Neural cell (in vitro differentiated cells): ENCODE measurements around the gene THBS2. TPM values are rescaled to one million over a fixed set of nuclear protein-coding genes. Genes with fewer than 3 reads are reported as not detected.

Experiments used
- H2AFZ ChIP-seq: fragments of 200-600, 300-800 bp; sonication (generic), shearing (Covaris generic); 2 replicates; pipeline ENCODE4 v1.6.0; 2014; ENCODE audit warnings: low read depth, mild to moderate bottlenecking, antibody characterized with exemption, low read length, moderate library complexity
- H3F3A ChIP-seq: fragments of 200-600 bp; shearing (Covaris generic); 2 replicates; pipeline ENCODE4 v1.6.1; 2016; ENCODE audit warnings: mild to moderate bottlenecking, moderate library complexity, mixed read lengths, antibody characterized with exemption, low read length; ENCODE audit not compliant: insufficient read depth, poor library complexity, severe bottlenecking
- H3K27ac ChIP-seq: fragments of 200-600, 300-800 bp; sonication (generic), shearing (Covaris generic); 2 replicates; pipeline ENCODE4 v1.5.1; 2014; ENCODE audit warnings: mild to moderate bottlenecking, low read length, moderate library complexity
- H3K27me3 ChIP-seq: fragments of 300-800, 200-600 bp; sonication (generic), shearing (Covaris generic); 2 replicates; pipeline ENCODE4 v1.6.0; 2014; ENCODE audit warnings: mild to moderate bottlenecking, low read depth, low read length, moderate library complexity; ENCODE audit not compliant: insufficient read depth
- H3K36me3 ChIP-seq: fragments of 300-800, 200-600 bp; sonication (generic), shearing (Covaris generic); 2 replicates; pipeline ENCODE4 v1.5.1; 2014; ENCODE audit warnings: mild to moderate bottlenecking, antibody characterized with exemption, low read length, moderate library complexity; ENCODE audit not compliant: insufficient read depth
- H3K4me2 ChIP-seq: fragments of 300-800, 200-600 bp; sonication (generic), shearing (Covaris generic); 2 replicates; pipeline ENCODE4 v1.6.0; 2014; ENCODE audit warnings: mild to moderate bottlenecking, low read length
- H3K4me3 ChIP-seq: fragments of 300-800, 200-600 bp; sonication (generic), shearing (Covaris generic); 2 replicates; pipeline ENCODE4 v1.5.1; 2014; ENCODE audit warnings: mild to moderate bottlenecking, low read length, moderate library complexity
- H3K79me2 ChIP-seq: fragments of 200-600 bp; shearing (Covaris generic); replicated peaks from 2 replicates; pipeline ENCODE4 v1.6.0; 2014; ENCODE audit warnings: mild to moderate bottlenecking, low read length, moderate library complexity; ENCODE audit not compliant: insufficient read depth
- H3K9ac ChIP-seq: fragments of 300-800, 200-600 bp; sonication (generic), shearing (Covaris generic); 2 replicates; pipeline ENCODE4 v1.6.1; 2016; ENCODE audit warnings: mild to moderate bottlenecking, low read length, mixed read lengths
- H3K9me2 ChIP-seq: fragments of 200-600 bp; shearing (Covaris generic); 2 replicates; pipeline ENCODE4 v1.6.1; 2016; ENCODE audit warnings: mild to moderate bottlenecking, low read length, mixed read lengths; ENCODE audit not compliant: insufficient read depth
- H3K9me3 ChIP-seq: fragments of 200-600, 300-800 bp; sonication (generic), shearing (Covaris generic); 2 replicates; pipeline ENCODE4 v1.6.1; 2016; ENCODE audit warnings: mild to moderate bottlenecking, mixed run types, low read length, moderate library complexity, mixed read lengths
- H4K20me1 ChIP-seq: fragments of 200-600 bp; shearing (Covaris generic); 2 replicates; pipeline ENCODE4 v1.6.1; 2016; ENCODE audit warnings: mild to moderate bottlenecking, mixed run types; ENCODE audit not compliant: insufficient read depth
- EP300 ChIP-seq: fragments of 450-650 bp; conservative IDR thresholded peaks from 2 replicates; pipeline ENCODE4 v1.6.1; 2014; ENCODE audit warnings: antibody characterized with exemption, mild to moderate bottlenecking, moderate library complexity; ENCODE audit not compliant: poor library complexity, severe bottlenecking
- EZH2 ChIP-seq: fragments of 200-600, 300-800 bp; shearing (Covaris generic), sonication (generic); IDR thresholded peaks from 2 replicates; pipeline ENCODE4 v1.6.1; 2014; ENCODE audit warnings: antibody characterized with exemption, low read length, borderline replicate concordance, mild to moderate bottlenecking; ENCODE audit not compliant: insufficient read depth, poor library complexity, severe bottlenecking
- MXI1 ChIP-seq: fragments of 450-650 bp; conservative IDR thresholded peaks from 2 replicates; pipeline ENCODE4 v1.6.1; 2014; ENCODE audit warnings: antibody characterized with exemption, mild to moderate bottlenecking; ENCODE audit not compliant: poor library complexity, severe bottlenecking
- POLR2AphosphoS5 ChIP-seq: IDR thresholded peaks from 2 replicates; pipeline ENCODE4 v1.6.1; 2012
- RAD21 ChIP-seq: fragments of 450-650 bp; conservative IDR thresholded peaks from 2 replicates; pipeline ENCODE4 v1.6.1; 2014; ENCODE audit warnings: antibody characterized with exemption, mild to moderate bottlenecking, moderate library complexity
- REST ChIP-seq: IDR thresholded peaks from 2 replicates; pipeline ENCODE4 v1.6.1; 2012; ENCODE audit warnings: borderline replicate concordance
- SMC3 ChIP-seq: fragments of 450-650 bp; conservative IDR thresholded peaks from 2 replicates; pipeline ENCODE4 v1.6.1; 2014; ENCODE audit warnings: antibody characterized with exemption, mild to moderate bottlenecking, moderate library complexity; ENCODE audit not compliant: poor library complexity
- TAF1 ChIP-seq: IDR thresholded peaks from 2 replicates; pipeline ENCODE4 v1.6.1; 2012; ENCODE audit warnings: low read depth
- polyA plus RNA-seq: library from polyadenylated mRNA; depleted of rRNA; stranded (reverse); fragments of >200 nt; gene quantifications from 2 replicates; pipeline ENCODE4 v1.2.3, GENCODE V29; 2014
- TF ChIP-seq, protein P1 (sequence below): fragments of 450-650 bp; IDR thresholded peaks from 2 replicates; pipeline ENCODE4 v1.5.1; 2014; ENCODE audit warnings: antibody characterized with exemption, mild to moderate bottlenecking, moderate library complexity; ENCODE audit not compliant: poor library complexity, severe bottlenecking

The THBS2 gene
- polyA plus RNA-seq, 1 donor from 2014 or later = 0.88 TPM

DNA sequence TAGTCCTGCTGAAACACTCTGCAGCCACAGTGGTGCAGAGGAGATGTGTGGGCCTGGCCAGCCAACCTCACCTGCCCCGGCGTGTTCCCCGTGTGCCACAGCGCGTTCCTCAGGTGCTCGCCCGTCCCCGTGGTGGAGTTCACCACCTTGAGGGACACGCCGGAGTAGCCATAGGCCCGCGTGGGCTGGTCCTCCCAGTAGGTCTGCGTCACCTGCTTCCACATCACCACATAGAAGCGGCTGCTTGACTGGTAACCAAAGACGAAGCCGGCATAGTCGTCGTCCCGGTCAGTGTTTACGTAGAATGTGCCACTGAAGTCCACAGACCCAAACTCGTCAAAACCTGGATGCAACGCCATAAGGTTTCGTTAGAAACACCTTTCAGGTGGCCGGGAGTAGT lies 31.5 kb downstream of the THBS2 start:
- Histone ChIP-seq H3K27ac (no peak overlapping the region), H3K9me3 (no peaks in the 10 kb centered on the region), H3K36me3 (no peaks in the 10 kb centered on the region), H4K20me1 (no peaks in the 10 kb centered on the region), H2AFZ (no peak overlapping the region), H3K79me2 (no peaks in the 10 kb centered on the region), H3K4me3 (no peak overlapping the region), H3K9ac (no peak overlapping the region), H3K27me3 (no peaks in the 10 kb centered on the region), H3K4me2 (no peak overlapping the region), H3F3A (no peaks in the 10 kb centered on the region), H3K9me2 (no peaks in the 10 kb centered on the region)
- no peak for TF ChIP-seq POLR2AphosphoS5
- TF ChIP-seq EP300 = no peak
- no peak for TF ChIP-seq RAD21
- no peak for TF ChIP-seq TAF1
- no peak for TF ChIP-seq EZH2

GRCh38 chr6:169221264-169221663 lies 32.4 kb downstream of the THBS2 start:
- TF ChIP-seq EP300 = no peak
- TF ChIP-seq SMC3 = no peak
- TF ChIP-seq REST = no peak
- no peak for TF ChIP-seq MXI1
- TF ChIP-seq, protein P1, sequence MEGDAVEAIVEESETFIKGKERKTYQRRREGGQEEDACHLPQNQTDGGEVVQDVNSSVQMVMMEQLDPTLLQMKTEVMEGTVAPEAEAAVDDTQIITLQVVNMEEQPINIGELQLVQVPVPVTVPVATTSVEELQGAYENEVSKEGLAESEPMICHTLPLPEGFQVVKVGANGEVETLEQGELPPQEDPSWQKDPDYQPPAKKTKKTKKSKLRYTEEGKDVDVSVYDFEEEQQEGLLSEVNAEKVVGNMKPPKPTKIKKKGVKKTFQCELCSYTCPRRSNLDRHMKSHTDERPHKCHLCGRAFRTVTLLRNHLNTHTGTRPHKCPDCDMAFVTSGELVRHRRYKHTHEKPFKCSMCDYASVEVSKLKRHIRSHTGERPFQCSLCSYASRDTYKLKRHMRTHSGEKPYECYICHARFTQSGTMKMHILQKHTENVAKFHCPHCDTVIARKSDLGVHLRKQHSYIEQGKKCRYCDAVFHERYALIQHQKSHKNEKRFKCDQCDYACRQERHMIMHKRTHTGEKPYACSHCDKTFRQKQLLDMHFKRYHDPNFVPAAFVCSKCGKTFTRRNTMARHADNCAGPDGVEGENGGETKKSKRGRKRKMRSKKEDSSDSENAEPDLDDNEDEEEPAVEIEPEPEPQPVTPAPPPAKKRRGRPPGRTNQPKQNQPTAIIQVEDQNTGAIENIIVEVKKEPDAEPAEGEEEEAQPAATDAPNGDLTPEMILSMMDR = no peak
- no peak for TF ChIP-seq TAF1
- TF ChIP-seq EZH2 = no peak
- no peak for TF ChIP-seq POLR2AphosphoS5
- TF ChIP-seq RAD21 = no peak
- no peaks in the 10 kb centered on the region for H3K27me3 ChIP-seq
- no peaks in the 10 kb centered on the region for H4K20me1 ChIP-seq
- H2AFZ ChIP-seq = no peak overlapping the region
- H3K27ac ChIP-seq = no peak overlapping the region
- no peak overlapping the region for H3K4me3 ChIP-seq
- no peaks in the 10 kb centered on the region for H3K79me2 ChIP-seq
- H3F3A ChIP-seq = no peaks in the 10 kb centered on the region
- no peaks in the 10 kb centered on the region for H3K36me3 ChIP-seq
- no peaks in the 10 kb centered on the region for H3K9me2 ChIP-seq
- no peak overlapping the region for H3K9ac ChIP-seq
- H3K4me2 ChIP-seq = no peak overlapping the region
- no peaks in the 10 kb centered on the region for H3K9me3 ChIP-seq
